Neutrophil (primary cell): ENCODE data around the gene PPP4R2.

Experiments used
- H3K27ac ChIP-seq: fragments of 200-600 bp; sonication (generic); 2 replicates; pipeline ENCODE4 v1.5.1; 2016; ENCODE audit warnings: mild to moderate bottlenecking, moderate library complexity
- H3K27me3 ChIP-seq: fragments of 200-600 bp; sonication (generic); 2 replicates; pipeline ENCODE4 v1.6.0; 2016; ENCODE audit warnings: mild to moderate bottlenecking
- H3K36me3 ChIP-seq: fragments of 200-600 bp; sonication (generic); 2 replicates; pipeline ENCODE4 v1.5.1; 2017
- H3K4me1 ChIP-seq, 2 experiments: fragments of 200-600 bp in 1 of 2; sonication (generic) in 1 of 2; 1 replicate in 1 of 2; 2 replicates in 1 of 2; pipeline versions ENCODE4 v1.5.1 to v1.6.1; 2013 to 2016; ENCODE audit warnings: low read depth in 1 of 2, low read length in 1 of 2, mild to moderate bottlenecking in 1 of 2, moderate library complexity in 1 of 2; ENCODE audit not compliant: control insufficient read depth in 1 of 2, insufficient read depth in 1 of 2
- H3K4me3 ChIP-seq, 2 experiments: fragments of 200-600 bp in 1 of 2; sonication (generic) in 1 of 2; 1 replicate in 1 of 2; 2 replicates in 1 of 2; pipeline ENCODE4 v1.5.1; 2013 to 2016; ENCODE audit warnings: low read depth in 1 of 2, low read length in 1 of 2, mild to moderate bottlenecking in 1 of 2, moderate library complexity in 1 of 2
- H3K9me3 ChIP-seq: fragments of 200-600 bp; sonication (generic); 2 replicates; pipeline ENCODE4 v1.5.1; 2016
- CTCF ChIP-seq: fragments of 200-600 bp; sonication (generic); IDR thresholded peaks from 2 replicates; pipeline ENCODE4 v1.5.1; 2016; ENCODE audit warnings: antibody characterized with exemption

PPP4R2 gene

GRCh38 chr3:73069775-73070444, 73.3 kb downstream of the PPP4R2 start:
- no peak for TF ChIP-seq CTCF
- peaks cover 0 to 9% of the 10 kb centered on the region in 2 experiments for H3K4me1 ChIP-seq
- no peaks in the 10 kb centered on the region for H3K27me3 ChIP-seq
- H3K36me3 ChIP-seq: peaks cover 35% of the 10 kb centered on the region
- H3K27ac ChIP-seq: no peak overlapping the region
- H3K4me3 ChIP-seq: no peak overlapping the region
- H3K9me3 ChIP-seq: no peaks in the 10 kb centered on the region

GRCh38 chr3:73070675-73071575, 74.3 kb downstream of the PPP4R2 start:
- Histone ChIP-seq H3K9me3 (no peaks in the 10 kb centered on the region), H3K4me1 (peaks cover 0 to 9% of the 10 kb centered on the region in 2 experiments), H3K4me3 (no peak overlapping the region), H3K27ac (no peak overlapping the region), H3K36me3 (peaks cover 27% of the 10 kb centered on the region), H3K27me3 (no peaks in the 10 kb centered on the region)
- no peak for TF ChIP-seq CTCF

GRCh38 chr3:73071952-73072351, 75.3 kb downstream of the PPP4R2 start:
- Histone ChIP-seq H3K27me3 (no peaks in the 10 kb centered on the region), H3K9me3 (no peaks in the 10 kb centered on the region), H3K27ac (no peak overlapping the region), H3K4me1 (peaks cover 0 to 9% of the 10 kb centered on the region in 2 experiments), H3K36me3 (peaks cover 18% of the 10 kb centered on the region), H3K4me3 (no peak overlapping the region)
- no peak for TF ChIP-seq CTCF

GRCh38 chr3:73072634-73073033, 76.0 kb downstream of the PPP4R2 start:
- no peak for TF ChIP-seq CTCF
- H3K27me3 ChIP-seq: no peaks in the 10 kb centered on the region
- no peak overlapping the region for H3K27ac ChIP-seq

GRCh38 chr3:73073091-73073707, 76.6 kb downstream of the PPP4R2 start:
- Histone ChIP-seq H3K27me3 (no peaks in the 10 kb centered on the region), H3K27ac (no peak overlapping the region), H3K9me3 (no peaks in the 10 kb centered on the region), H3K4me3 (no peak overlapping the region), H3K36me3 (peaks cover 6% of the 10 kb centered on the region), H3K4me1 (peaks cover 0 to 9% of the 10 kb centered on the region in 2 experiments)
- no peak for TF ChIP-seq CTCF

More at GRCh38 chr3:73072634-73073033, 76.0 kb downstream of the PPP4R2 start:
- Histone ChIP-seq H3K9me3 (no peaks in the 10 kb centered on the region), H3K4me3 (no peak overlapping the region), H3K36me3 (peaks cover 11% of the 10 kb centered on the region), H3K4me1 (peaks cover 0 to 9% of the 10 kb centered on the region in 2 experiments)
